ENCODE results near the gene MT1F.
"Not testable (repeated sequence)": the region's sequence is repeated elsewhere in the genome, so short reads cannot be mapped to it uniquely, and the experiment has no call there.

The MT1F gene

GRCh38 chr16:56645838-56646237, 11.9 kb upstream of the MT1F start:
- DNase-seq: no peak

- no peak for DNase-seq
These were observed 9.9 kb upstream of the MT1F start for GRCh38 chr16:56647641-56648431.

GRCh38 chr16:56649271-56649670, 8.5 kb upstream of the MT1F start:
- no peak for DNase-seq

- DNase-seq: no peak
These were observed 7.9 kb upstream of the MT1F start for GRCh38 chr16:56649820-56650219.

- DNase-seq: no peak
These were observed 6.2 kb upstream of the MT1F start, which contains the start of gene MT1B for GRCh38 chr16:56651586-56651985. Gene MT1B (plus strand): TSS chr16:56651886. CDS start chr16:56651954, 68 bp downstream.

GRCh38 chr16:56652600-56652999, 5.2 kb upstream of the MT1F start:
- no peak for DNase-seq

- DNase-seq: no peak
These were observed 4.5 kb upstream of the MT1F start for GRCh38 chr16:56653218-56653617.

GRCh38 chr16:56658327-56658875, 642 bp downstream of the MT1F start:
- DNase-seq: no peak

- peak; percentile 41 for DNase-seq
These were observed 4.9 kb downstream of the MT1F start for GRCh38 chr16:56662357-56663354.

- no peak for DNase-seq
These were observed 6.7 kb downstream of the MT1F start for GRCh38 chr16:56664506-56664905.

- DNase-seq: not testable (repeated sequence)
These were observed 7.8 kb downstream of the MT1F start for GRCh38 chr16:56665286-56666261.

GRCh38 chr16:56667581-56668571, 10.1 kb downstream of the MT1F start, which contains the start of gene MT1G:
Gene MT1G (minus strand): TSS chr16:56668065. CDS start chr16:56667993, 72 bp downstream.
- DNase-seq: peak; percentile 50

GRCh38 chr16:56669005-56669839, 11.5 kb downstream of the MT1F start, which contains the start of gene MT1H:
Gene MT1H (plus strand): TSS chr16:56669814. CDS start chr16:56669885, 71 bp downstream.
- DNase-seq: peak; percentile 36

- no peak for DNase-seq
These were observed 12.3 kb downstream of the MT1F start for GRCh38 chr16:56669840-56670619.

- DNase-seq: no peak
These were observed 12.8 kb downstream of the MT1F start for GRCh38 chr16:56670620-56670934.

- DNase-seq: not testable (repeated sequence)
These were observed 13.9 kb downstream of the MT1F start for GRCh38 chr16:56671691-56672090.

GRCh38 chr16:56672171-56672570, 14.4 kb downstream of the MT1F start:
- DNase-seq: not testable (repeated sequence)

- DNase-seq: no peak
These were observed 15.2 kb downstream of the MT1F start for GRCh38 chr16:56672761-56673536.

Measured in stimulated activated CD4-positive, alpha-beta T cell treated with anti-CD3 and anti-CD28 coated beads, Interleukin-1b, Interleukin-23, amount 100 ng/mL, for 48 hours (primary cell).